Measurements from ENCODE around the gene VDAC2.

VDAC2 gene

GRCh38 chr10:75272094-75272493, 61.5 kb downstream of the VDAC2 start:
- Mint-ChIP-seq H3K4me1 (ENCODE audit: low read depth) (no peaks in the 10 kb centered on the region), H3K27me3 (ENCODE audit: low read depth) (peaks cover 7% of the 10 kb centered on the region), H3K27ac (no peak overlapping the region), H3K9me3 (no peaks in the 10 kb centered on the region), H3K36me3 (ENCODE audit: low read depth) (no peaks in the 10 kb centered on the region), H3K4me3 (no peak overlapping the region)

- H3K27me3 Mint-ChIP-seq (ENCODE audit: low read depth), result peaks cover 7% of the 10 kb centered on the region
- H3K36me3 Mint-ChIP-seq (ENCODE audit: low read depth), result no peaks in the 10 kb centered on the region
- H3K4me1 Mint-ChIP-seq (ENCODE audit: low read depth), result no peaks in the 10 kb centered on the region
- H3K27ac Mint-ChIP-seq, result no peak overlapping the region
- H3K4me3 Mint-ChIP-seq, result no peak overlapping the region
- H3K9me3 Mint-ChIP-seq, result no peaks in the 10 kb centered on the region
Observed at GRCh38 chr10:75272896-75273295, 62.3 kb downstream of the VDAC2 start.

- Mint-ChIP-seq H3K9me3 (no peaks in the 10 kb centered on the region), H3K27me3 (ENCODE audit: low read depth) (peaks cover 17% of the 10 kb centered on the region), H3K36me3 (ENCODE audit: low read depth) (no peaks in the 10 kb centered on the region), H3K27ac (no peak overlapping the region), H3K4me1 (ENCODE audit: low read depth) (no peaks in the 10 kb centered on the region), H3K4me3 (no peak overlapping the region)
Observed at GRCh38 chr10:75276069-75276872, 65.7 kb downstream of the VDAC2 start.

- Mint-ChIP-seq H3K9me3 (no peaks in the 10 kb centered on the region), H3K4me3 (no peak overlapping the region), H3K27ac (no peak overlapping the region), H3K27me3 (ENCODE audit: low read depth) (peaks cover 24% of the 10 kb centered on the region), H3K36me3 (ENCODE audit: low read depth) (no peaks in the 10 kb centered on the region), H3K4me1 (ENCODE audit: low read depth) (no peaks in the 10 kb centered on the region)
Observed at GRCh38 chr10:75280236-75280635, 69.6 kb downstream of the VDAC2 start.
